HG03460 (cell line): Measurements from ENCODE around the gene AQP12A.
"Not testable (repeated sequence)": the region's sequence is repeated elsewhere in the genome, so short reads cannot be mapped to it uniquely, and the experiment has no call there.

Experiments used
- ATAC-seq: cut with Tn5 transposase; IDR thresholded peaks from one replicate; pipeline ENCODE4 v1.9.1; 2021; ENCODE audit not compliant: unreplicated experiment

The AQP12A gene

DNA sequence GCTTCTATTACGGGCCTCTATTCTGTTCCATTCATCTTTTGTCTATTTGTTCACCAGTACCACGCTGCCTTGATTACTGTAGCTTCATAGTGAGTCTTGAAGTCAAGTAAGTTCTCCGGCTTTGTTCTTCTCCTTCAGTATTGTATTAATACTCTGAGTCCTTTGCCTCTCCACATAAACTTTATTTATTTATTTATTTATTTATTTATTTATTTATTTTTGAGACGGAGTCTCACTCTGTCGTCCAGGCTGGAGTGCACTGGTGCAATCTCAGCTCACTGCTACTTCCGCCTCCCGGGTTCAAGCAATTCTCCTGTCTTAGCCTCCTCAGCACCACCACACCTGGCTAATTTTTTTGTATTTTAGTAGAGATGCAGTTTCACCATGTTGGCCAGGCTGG, 31.8 kb upstream of the AQP12A start:
- ATAC-seq = not testable (repeated sequence)

DNA sequence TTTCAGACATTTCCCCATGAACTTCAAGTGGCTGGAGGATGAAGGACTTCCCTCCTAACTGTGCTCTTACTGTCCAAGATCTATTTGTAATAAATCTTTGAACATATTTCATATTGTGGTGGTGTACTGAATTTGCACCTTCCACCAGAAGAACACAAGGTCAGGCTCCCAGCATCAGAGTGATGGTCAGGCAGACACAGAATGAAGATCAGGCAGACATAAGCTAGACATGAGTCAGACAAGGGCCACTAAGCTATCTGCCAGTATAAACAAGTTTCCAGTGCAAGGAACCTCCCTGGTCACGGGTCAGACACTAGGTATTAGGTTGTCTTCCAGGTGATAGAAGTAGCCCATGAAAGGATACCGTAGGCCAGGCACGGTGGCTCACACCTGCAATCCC, 29.0 kb upstream of the AQP12A start:
- no peak for ATAC-seq

- ATAC-seq = no peak
These were observed 28.0 kb upstream of the AQP12A start for GRCh38 chr2:240663546-240664190.

GRCh38 chr2:240664622-240665021, 27.0 kb upstream of the AQP12A start:
- ATAC-seq = no peak

- ATAC-seq = no peak
These were observed 21.3 kb upstream of the AQP12A start for GRCh38 chr2:240670402-240670801.

DNA sequence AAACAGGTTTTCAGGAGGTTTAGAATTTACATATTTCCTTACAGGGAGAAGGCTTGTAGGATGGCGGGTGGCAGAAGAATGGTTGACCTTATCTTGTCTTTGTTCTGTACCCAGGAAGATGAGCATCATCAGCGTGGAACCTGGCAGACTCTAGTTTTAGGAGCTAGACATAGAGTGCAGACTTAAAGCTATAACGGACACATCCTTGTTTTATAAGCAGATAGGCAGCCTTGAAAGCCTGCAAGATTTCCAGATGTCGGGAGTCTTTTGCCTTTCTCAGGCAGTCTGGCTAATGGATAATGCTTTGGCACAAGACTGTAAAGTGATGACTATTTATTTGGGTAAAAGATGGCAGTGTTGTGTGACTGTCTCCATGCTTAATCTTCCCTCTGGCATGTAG, 20.7 kb upstream of the AQP12A start:
- ATAC-seq = no peak

DNA sequence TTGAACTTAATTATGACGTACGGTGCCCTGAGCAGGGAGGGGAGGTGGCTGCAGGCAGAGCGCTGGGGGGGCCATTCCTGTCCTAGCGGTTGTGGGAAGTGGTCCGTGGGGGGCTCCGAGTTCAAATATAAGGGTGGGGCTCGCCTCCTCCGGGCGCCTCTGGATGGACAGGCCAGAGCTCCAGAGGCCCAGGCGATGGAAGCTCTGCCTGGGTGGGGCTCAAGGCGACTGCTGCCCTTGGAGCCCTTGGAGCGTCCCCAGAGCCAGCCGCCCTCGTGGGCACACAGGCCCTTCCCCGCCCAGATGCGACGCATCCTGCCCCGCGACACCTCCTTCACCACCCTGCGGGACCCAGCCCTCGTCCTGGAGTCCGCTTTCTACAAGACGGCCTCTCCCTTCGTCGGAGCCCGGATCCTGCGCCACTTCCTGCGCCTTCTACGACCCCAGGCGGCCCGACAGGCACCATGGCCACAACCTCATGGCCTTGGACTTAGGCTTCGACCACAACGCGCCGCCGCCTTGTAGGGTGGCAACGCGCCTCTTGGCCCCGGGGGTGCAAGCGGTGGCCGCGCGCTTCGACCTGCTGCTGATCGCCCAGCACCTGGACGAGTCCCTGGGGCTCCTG, 19.5 kb upstream of the AQP12A start:
- no peak for ATAC-seq

DNA sequence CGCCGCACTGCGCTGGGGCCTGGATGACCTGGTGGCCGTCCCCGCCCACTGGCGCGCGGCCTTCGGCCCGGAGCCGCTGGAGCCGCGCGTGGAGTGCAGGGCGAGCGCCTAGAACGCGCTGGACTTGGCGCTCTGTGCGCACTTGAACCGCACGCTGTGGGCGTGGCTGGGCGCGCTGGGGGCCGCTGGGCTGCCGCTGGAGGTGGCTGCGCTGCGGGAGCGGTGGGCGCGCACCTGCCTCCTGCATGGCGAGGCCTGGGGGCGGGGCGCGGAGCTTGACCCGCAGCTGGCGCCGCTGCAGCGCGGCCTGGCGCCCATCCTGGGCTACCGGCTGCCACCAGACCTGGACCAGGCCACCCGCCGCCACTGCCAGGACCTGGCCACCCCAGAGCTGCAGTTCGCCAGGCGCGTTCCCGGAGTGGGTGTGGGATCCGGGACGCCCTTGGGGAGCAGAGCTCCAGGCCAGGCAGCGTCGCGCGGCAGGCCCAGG, 18.9 kb upstream of the AQP12A start:
- ATAC-seq = no peak

GRCh38 chr2:240674461-240675184, 17.0 kb upstream of the AQP12A start:
- ATAC-seq = not testable (repeated sequence)

DNA sequence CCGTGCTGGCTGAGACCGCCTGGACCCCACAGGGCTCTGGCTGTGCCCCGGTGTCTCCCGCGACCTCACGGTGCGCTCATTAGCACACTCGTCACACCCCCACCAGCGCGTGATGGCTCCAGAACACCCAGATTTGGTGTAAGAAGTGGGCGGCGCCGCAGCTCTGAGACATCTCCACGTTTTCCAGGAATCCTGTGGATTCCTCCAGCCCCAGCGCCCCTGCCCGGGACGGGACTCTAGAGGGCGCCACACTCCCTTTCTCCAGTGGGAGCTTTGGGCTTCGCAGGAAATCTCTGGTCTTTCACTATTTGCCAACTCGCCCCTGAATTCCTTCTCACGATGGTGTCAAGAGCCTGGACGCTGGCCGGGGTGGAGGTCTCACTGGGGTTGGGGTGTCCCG, 16.3 kb upstream of the AQP12A start:
- ATAC-seq = not testable (repeated sequence)

DNA sequence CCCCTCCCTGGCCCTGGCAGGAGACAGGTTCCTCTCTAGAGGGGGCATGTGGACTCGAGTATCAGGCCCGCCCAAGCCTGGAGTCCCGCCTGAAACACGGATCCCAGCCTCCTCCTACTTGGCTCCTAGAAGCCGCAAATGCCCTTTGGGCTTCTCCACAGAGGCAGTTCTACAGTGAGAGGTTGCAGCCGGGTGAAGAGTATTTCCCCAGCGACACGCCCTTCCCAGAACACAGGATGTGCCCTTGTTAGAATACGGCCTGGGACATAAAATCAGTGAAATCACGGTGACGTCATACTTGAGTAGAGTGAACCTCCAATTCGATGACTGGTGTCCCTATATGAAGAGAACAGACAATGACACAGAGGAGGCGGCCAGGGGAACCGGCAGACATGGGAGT, 13.6 kb upstream of the AQP12A start:
- ATAC-seq = not testable (repeated sequence)

DNA sequence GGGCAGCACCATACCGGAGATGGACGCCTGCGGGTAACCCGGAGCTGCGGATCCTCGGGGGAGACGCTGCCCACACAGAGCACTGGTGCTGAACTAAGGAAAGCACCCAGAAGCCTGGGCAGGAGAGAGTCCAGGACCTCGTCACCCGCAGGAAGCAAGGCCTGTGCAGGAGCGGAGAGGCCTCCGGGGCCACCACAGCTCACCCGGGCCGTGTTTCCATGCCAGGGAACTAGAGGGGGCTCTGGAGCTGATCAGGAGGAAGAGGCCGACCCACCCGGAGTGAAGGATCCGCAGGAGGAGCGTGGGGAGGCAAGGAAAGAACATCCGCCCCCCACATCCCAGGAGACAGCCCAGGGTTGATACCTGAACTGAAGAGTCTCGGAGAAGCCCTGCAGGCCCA, 12.8 kb upstream of the AQP12A start:
- not testable (repeated sequence) for ATAC-seq

DNA sequence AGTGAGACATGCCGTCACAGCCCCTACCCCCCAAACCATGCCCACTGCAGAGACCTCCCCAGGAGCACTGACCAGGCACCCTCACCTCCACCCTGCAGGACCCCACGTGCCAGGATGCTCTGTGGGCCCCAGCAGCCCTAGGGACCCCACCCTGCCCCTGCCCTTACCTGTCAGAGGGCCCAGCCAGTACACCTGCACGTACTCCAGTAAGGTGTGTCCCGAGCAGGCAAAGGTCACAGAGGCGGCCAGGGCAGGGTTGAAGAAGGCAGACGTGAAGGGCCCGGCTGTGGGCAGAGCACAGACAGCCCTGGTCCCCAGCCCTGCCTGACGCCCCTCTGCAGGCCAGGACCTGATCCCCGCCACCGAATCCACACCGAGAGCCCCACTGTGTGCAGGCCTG, 11.5 kb upstream of the AQP12A start:
- ATAC-seq = not testable (repeated sequence)

- ATAC-seq = not testable (repeated sequence)
These were observed 9.0 kb upstream of the AQP12A start, which contains the start of gene AQP12B for GRCh38 chr2:240682431-240683224. Gene AQP12B, minus strand, starts transcription at chr2:240682885. Its CDS starts 48 bp downstream, at chr2:240682837.

- ATAC-seq = not testable (repeated sequence)
These were observed 8.2 kb upstream of the AQP12A start for GRCh38 chr2:240683329-240683979.

DNA sequence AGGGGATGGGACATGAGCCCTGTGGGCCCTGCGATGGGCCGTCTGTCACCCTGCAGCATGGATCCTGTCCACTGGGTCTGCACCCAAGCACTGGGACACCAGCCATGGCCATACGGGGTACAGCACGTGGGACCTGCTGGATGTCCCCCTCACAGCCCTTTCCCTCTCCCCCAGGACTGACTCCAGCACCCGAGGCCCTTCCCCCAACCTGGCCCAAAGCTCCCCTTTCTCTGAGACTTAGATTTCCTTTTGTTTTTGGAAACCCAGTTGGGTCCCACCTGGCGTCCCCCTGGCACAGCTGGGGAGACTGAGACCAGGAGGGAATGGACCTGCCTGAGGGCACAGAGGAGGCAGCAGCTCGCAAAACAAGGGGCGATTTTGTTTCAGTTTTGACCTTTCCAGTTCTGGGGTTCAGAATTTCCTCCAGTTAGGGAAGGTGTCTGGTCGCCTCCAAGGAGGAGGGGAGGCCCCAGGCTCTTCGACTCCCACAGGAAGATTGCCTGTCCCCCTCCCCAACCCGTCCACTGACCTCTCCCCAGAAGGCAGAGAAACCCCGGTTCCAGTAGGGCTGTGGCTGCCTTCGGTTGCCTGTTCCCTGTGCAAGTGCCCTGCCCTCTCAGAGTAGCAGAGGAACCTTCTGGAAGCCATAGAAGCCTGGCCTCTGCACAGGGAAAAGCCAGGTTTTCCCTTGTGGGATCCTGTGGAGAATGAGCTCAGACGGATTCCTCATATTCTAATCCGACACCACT, 7.5 kb upstream of the AQP12A start:
- not testable (repeated sequence) for ATAC-seq

DNA sequence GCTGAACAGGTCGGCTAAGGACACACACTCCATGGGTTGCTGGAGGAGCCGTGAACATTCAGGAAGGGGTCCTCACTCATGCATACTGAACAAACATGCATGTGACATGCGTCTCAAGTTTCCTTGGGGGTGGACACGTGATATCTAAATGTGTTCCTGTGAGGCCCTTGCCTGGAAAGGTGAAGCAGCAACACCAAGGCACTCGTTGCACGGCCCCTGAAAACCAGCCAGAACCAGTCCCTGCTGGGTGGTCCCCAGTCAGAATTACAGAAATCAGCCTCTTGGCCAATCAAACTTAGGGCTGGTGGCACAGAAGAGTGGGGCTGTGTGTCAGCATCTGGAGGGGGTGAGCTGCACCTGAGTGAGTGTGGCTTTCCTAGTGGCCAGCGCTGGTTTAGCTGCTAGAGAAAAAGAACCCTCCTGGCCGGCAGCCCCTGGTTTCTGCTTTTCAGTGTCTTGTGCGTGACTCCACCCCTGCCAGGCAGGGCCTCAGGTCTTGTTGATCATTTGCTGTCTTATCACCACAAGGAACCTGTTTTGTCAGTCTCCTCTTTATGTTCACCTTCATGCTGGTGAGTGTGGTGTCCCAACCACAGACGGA, 5.8 kb upstream of the AQP12A start:
- no peak for ATAC-seq

- ATAC-seq = no peak
These were observed 5.2 kb upstream of the AQP12A start for GRCh38 chr2:240686460-240686859.

- ATAC-seq = no peak
These were observed 4.5 kb upstream of the AQP12A start for GRCh38 chr2:240687045-240687740.
